PC-3 (cell line): ENCODE measurements around the gene CACNA1B. TPM values are rescaled to one million over a fixed set of nuclear protein-coding genes. Genes with fewer than 3 reads are reported as not detected.

ENCODE experiments used
- ATAC-seq: fragments of 200-7000 bp; cut with Tn5 transposase; 2 replicates; pipeline ENCODE4 v1.9.1; 2020; ENCODE audit warnings: mild to moderate bottlenecking, moderate library complexity
- BruUV-seq: library from RNA; stranded (reverse); fragments of 400-500 nt; replicated peaks from 2 replicates; lab custom pipeline; 2021; lab: Mats Ljungman, UMichigan
- CTCF ChIA-PET: fragments of 300-600 bp; sonication (Branson Sonifier 250); formaldehyde crosslinking; loops from one replicate; lab custom pipeline; 2022; ENCODE audit warnings: antibody characterized with exemption; lab: Charles Lee
- POLR2A ChIA-PET: fragments of 300-600 bp; sonication (Branson Sonifier 250); formaldehyde crosslinking; loops from one replicate; lab custom pipeline; 2022; ENCODE audit warnings: antibody characterized with exemption; ENCODE audit not compliant: unreplicated experiment; lab: Charles Lee
- DNase-seq: peaks from one replicate; pipeline ENCODE4 v3.0.0-alpha.2; 2015
- H2AFZ ChIP-seq: fragments of 300-600 bp; sonication (generic); 2 replicates; pipeline ENCODE4 v1.6.0; 2016; ENCODE audit warnings: antibody characterized with exemption, low read length
- H3F3A ChIP-seq: fragments of 300-600 bp; sonication (generic); one replicate; pipeline ENCODE4 v1.6.0; 2017; ENCODE audit warnings: antibody characterized with exemption, low read length, control low read depth, mild to moderate bottlenecking; ENCODE audit not compliant: unreplicated experiment
- H3K27ac ChIP-seq: fragments of 300-600 bp; sonication (generic); 2 replicates; pipeline ENCODE4 v1.5.1; 2016; ENCODE audit warnings: mild to moderate bottlenecking, low read length
- H3K27me3 ChIP-seq: fragments of 300-600 bp; sonication (generic); 2 replicates; pipeline ENCODE4 v1.6.1; 2016; ENCODE audit warnings: low read length, mixed read lengths
- H3K36me3 ChIP-seq: fragments of 300-600 bp; sonication (generic); 2 replicates; pipeline ENCODE4 v1.6.1; 2016; ENCODE audit warnings: low read depth, mixed run types, low read length, mixed read lengths
- H3K4me1 ChIP-seq: fragments of 300-600 bp; sonication (generic); 2 replicates; pipeline ENCODE4 v1.5.1; 2016; ENCODE audit warnings: low read length; ENCODE audit not compliant: insufficient read depth
- H3K4me2 ChIP-seq: fragments of 300-600 bp; sonication (generic); 2 replicates; pipeline ENCODE4 v1.6.0; 2016; ENCODE audit warnings: low read length
- H3K4me3 ChIP-seq: fragments of 300-600 bp; sonication (generic); 2 replicates; pipeline ENCODE4 v1.5.1; 2016; ENCODE audit warnings: mild to moderate bottlenecking, low read length, mixed read lengths
- H3K79me2 ChIP-seq: fragments of 300-600 bp; sonication (generic); 2 replicates; pipeline ENCODE4 v1.6.1; 2017; ENCODE audit warnings: low read length, mixed read lengths
- H3K9ac ChIP-seq: fragments of 300-600 bp; sonication (generic); 2 replicates; pipeline ENCODE4 v1.6.0; 2016; ENCODE audit warnings: mild to moderate bottlenecking, low read length
- H3K9me2 ChIP-seq: fragments of 300-600 bp; sonication (generic); replicated peaks from 2 replicates; pipeline ENCODE4 v1.6.1; 2016; ENCODE audit warnings: mixed run types, low read length, mixed read lengths
- H3K9me3 ChIP-seq: fragments of 300-600 bp; sonication (generic); 2 replicates; pipeline ENCODE4 v1.6.1; 2016; ENCODE audit warnings: low read length, mixed read lengths
- H4K20me1 ChIP-seq: fragments of 300-600 bp; sonication (generic); 2 replicates; pipeline ENCODE4 v1.6.1; 2016; ENCODE audit warnings: low read length, mixed read lengths
- EZH2 ChIP-seq: fragments of 300-600 bp; sonication (generic); IDR thresholded peaks from one replicate; pipeline ENCODE4 v1.6.1; 2017; ENCODE audit warnings: antibody characterized with exemption, mild to moderate bottlenecking, low read length; ENCODE audit not compliant: unreplicated experiment
- EZH2phosphoT487 ChIP-seq: fragments of 300-600 bp; sonication (generic); IDR thresholded peaks from 2 replicates; pipeline ENCODE4 v1.6.1; 2018; ENCODE audit warnings: mild to moderate bottlenecking, antibody characterized with exemption, low read length, borderline replicate concordance
- intact Hi-C: fragments of 100-400 bp; cut with micrococcal nuclease; formaldehyde crosslinking; loops from 2 replicates; pipeline ENCODE4 v1.9.0; 2023
- total RNA-seq: library from RNA; depleted of rRNA; stranded (reverse); fragments of >200 nt; gene quantifications from 2 replicates; pipeline ENCODE4 v1.2.3, GENCODE V29; 2014
- TF ChIP-seq, protein P1 (sequence below): fragments of 300-600 bp; sonication (generic); conservative IDR thresholded peaks from 2 replicates; pipeline ENCODE4 v1.5.1; 2017; ENCODE audit warnings: antibody characterized with exemption, low read depth, mild to moderate bottlenecking, low read length

CACNA1B gene
- total RNA-seq, 1 experiment from 2014 or later: not detected

DNA sequence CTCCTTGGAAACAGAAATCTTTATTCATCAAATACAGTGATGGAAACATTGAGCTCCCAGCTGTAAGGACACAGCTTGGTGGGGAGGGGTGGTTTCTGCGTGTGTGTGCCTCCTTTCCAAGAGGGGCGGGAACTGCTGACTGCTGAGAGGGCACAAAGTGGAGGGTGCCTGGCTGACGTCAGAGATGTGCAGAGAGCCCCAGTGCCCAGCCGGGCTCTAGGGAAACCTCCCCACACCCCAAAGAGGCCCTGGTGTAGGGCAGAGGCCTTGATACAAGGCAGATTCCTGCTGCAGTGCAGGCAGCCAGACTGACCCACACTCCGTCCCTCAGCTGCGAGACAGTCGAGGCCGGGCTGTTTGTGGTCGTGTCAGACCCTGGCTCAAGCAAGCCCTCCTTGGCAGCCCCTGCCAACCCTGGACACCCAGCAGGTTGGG lies 191.0 kb downstream of the CACNA1B start:
- BruUV-seq: no TSS peak
- intact Hi-C loops: no loop called here
- no peaks in the 10 kb centered on the region for H3F3A ChIP-seq
- TF ChIP-seq EZH2phosphoT487 (no peak), EZH2 (no peak)
- TF ChIP-seq, protein P1, sequence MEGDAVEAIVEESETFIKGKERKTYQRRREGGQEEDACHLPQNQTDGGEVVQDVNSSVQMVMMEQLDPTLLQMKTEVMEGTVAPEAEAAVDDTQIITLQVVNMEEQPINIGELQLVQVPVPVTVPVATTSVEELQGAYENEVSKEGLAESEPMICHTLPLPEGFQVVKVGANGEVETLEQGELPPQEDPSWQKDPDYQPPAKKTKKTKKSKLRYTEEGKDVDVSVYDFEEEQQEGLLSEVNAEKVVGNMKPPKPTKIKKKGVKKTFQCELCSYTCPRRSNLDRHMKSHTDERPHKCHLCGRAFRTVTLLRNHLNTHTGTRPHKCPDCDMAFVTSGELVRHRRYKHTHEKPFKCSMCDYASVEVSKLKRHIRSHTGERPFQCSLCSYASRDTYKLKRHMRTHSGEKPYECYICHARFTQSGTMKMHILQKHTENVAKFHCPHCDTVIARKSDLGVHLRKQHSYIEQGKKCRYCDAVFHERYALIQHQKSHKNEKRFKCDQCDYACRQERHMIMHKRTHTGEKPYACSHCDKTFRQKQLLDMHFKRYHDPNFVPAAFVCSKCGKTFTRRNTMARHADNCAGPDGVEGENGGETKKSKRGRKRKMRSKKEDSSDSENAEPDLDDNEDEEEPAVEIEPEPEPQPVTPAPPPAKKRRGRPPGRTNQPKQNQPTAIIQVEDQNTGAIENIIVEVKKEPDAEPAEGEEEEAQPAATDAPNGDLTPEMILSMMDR: no peak
- no peaks in the 10 kb centered on the region for H3K9me3 ChIP-seq
- no peaks in the 10 kb centered on the region for H4K20me1 ChIP-seq
- no peaks in the 10 kb centered on the region for H3K4me1 ChIP-seq
- DNase-seq (no peak), ATAC-seq (no peak)
- H3K9me2 ChIP-seq: no peaks in the 10 kb centered on the region
- H3K4me2 ChIP-seq: no peak overlapping the region
- ChIA-PET CTCF (no interaction called here), POLR2A (no interaction called here)
- no peak overlapping the region for H3K4me3 ChIP-seq
- no peak overlapping the region for H2AFZ ChIP-seq
- H3K79me2 ChIP-seq: no peaks in the 10 kb centered on the region
- H3K36me3 ChIP-seq: no peaks in the 10 kb centered on the region
- no peak overlapping the region for H3K9ac ChIP-seq
- H3K27ac ChIP-seq: no peak overlapping the region
- H3K27me3 ChIP-seq: peaks cover 11% of the 10 kb centered on the region; the same call in 1 of the 2 replicates

DNA sequence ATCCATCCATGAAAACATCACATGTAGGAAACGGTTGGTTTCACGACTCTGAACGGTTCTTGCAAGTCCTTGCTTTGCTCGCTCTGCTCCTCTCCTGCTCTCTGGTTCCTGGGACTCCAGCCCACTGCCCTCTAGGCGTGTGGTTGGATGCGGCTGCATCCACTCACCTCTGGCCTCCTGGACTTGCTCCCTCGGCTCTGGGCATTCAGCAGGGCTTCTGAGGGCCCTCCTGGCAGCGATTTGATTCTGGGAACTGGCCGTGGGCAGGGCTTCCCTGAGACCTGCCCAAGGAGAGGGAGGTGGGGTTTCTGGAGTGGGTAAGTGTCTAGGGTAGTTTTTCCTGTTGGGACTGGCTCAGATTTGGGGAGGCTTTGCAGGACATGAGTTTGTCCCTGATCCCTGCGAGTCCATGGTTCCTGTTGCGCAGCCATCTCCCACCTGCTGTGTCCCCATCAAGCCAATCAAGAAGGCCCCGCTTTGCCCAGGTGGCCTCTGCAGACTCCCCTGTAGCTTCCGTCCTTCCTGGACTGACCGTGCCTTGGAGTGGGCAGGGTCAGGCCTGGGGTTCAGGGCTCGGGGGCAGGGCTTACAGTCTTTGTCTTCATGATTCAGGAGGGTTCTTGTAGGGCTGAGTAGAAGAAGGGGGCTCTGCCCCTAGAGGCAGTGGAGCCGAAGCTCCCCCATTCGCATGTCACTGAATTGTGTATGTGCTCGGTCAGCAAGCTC lies 192.3 kb downstream of the CACNA1B start:
- Histone ChIP-seq H3K4me2 (no peak overlapping the region), H3K36me3 (no peaks in the 10 kb centered on the region), H3F3A (no peaks in the 10 kb centered on the region), H3K4me3 (no peak overlapping the region), H3K9me2 (no peaks in the 10 kb centered on the region), H3K9me3 (no peaks in the 10 kb centered on the region), H3K4me1 (no peaks in the 10 kb centered on the region), H3K27ac (no peak overlapping the region), H3K9ac (no peak overlapping the region), H3K79me2 (no peaks in the 10 kb centered on the region), H4K20me1 (no peaks in the 10 kb centered on the region), H3K27me3 (peaks cover 11% of the 10 kb centered on the region; the same call in 1 of the 2 replicates), H2AFZ (no peak overlapping the region)
- intact Hi-C loops: no loop called here
- ATAC-seq (no peak), DNase-seq (no peak)
- CTCF ChIA-PET: no interaction called here
- TF ChIP-seq, protein P1: no peak
- TF ChIP-seq EZH2phosphoT487 (no peak), EZH2 (no peak)
- POLR2A ChIA-PET: no interaction called here
- no TSS peak for BruUV-seq

DNA sequence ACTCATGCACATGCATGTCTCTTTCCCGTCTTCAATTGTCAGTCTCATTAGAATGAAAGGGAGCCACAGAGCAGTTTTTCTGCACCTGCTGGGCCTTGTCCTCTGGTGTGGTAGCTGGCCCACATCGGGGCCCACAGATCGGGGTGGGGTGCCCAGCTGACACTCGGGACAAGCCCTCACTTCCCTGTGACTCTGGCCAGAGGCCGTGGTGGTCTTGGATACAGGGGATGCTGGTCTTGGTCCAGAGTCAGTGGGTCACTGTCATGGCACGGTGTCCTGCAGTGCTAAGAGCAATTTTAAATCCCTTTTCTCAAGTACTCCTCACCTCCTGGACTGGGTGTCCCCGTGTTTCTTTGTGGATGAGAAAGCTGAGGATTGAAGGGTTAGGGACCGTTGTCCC lies 193.2 kb downstream of the CACNA1B start:
- H3K4me2 ChIP-seq: no peak overlapping the region
- H3K79me2 ChIP-seq: no peaks in the 10 kb centered on the region
- no peak overlapping the region for H3K9ac ChIP-seq
- no peak overlapping the region for H2AFZ ChIP-seq
- TF ChIP-seq EZH2: no peak
- TF ChIP-seq EZH2phosphoT487: no peak
- TF ChIP-seq, protein P1: no peak
- DNase-seq: no peak
- H4K20me1 ChIP-seq: no peaks in the 10 kb centered on the region
- H3K4me3 ChIP-seq: no peak overlapping the region
- ATAC-seq: no peak
- no peaks in the 10 kb centered on the region for H3K4me1 ChIP-seq
- H3K27me3 ChIP-seq: peaks cover 8% of the 10 kb centered on the region; the same call in 1 of the 2 replicates
- no peaks in the 10 kb centered on the region for H3F3A ChIP-seq
- no peaks in the 10 kb centered on the region for H3K9me2 ChIP-seq
- no peak overlapping the region for H3K27ac ChIP-seq
- no peaks in the 10 kb centered on the region for H3K36me3 ChIP-seq
- no peaks in the 10 kb centered on the region for H3K9me3 ChIP-seq
- BruUV-seq: no TSS peak
- intact Hi-C loops: no loop called here
- ChIA-PET POLR2A (no interaction called here), CTCF (no interaction called here)
